H1 (cell line): ENCODE measurements around the gene ADGRF1.

ENCODE experiments used
- POLR2A ChIP-seq, 2 experiments: IDR thresholded peaks; 1 replicate in 1 of 2; 2 replicates in 1 of 2; pipeline ENCODE4 v1.6.1; 2011; ENCODE audit warnings: low read depth in 2 of 2, low read length in 2 of 2, mild to moderate bottlenecking in 2 of 2; ENCODE audit errors: control extremely low read depth in 1 of 2
- TF ChIP-seq, protein P1 (sequence below), 3 experiments: IDR thresholded peaks; 1 replicate in 2 of 3; 2 replicates in 1 of 3; pipeline versions ENCODE4 v1.5.1 to v1.6.1; 2011; ENCODE audit warnings: low read length in 3 of 3, mild to moderate bottlenecking in 3 of 3, inconsistent platforms in 2 of 3, low read depth in 1 of 3, moderate library complexity in 1 of 3; ENCODE audit not compliant: insufficient read depth in 1 of 3; ENCODE audit errors: control extremely low read depth in 1 of 3

DNA sequence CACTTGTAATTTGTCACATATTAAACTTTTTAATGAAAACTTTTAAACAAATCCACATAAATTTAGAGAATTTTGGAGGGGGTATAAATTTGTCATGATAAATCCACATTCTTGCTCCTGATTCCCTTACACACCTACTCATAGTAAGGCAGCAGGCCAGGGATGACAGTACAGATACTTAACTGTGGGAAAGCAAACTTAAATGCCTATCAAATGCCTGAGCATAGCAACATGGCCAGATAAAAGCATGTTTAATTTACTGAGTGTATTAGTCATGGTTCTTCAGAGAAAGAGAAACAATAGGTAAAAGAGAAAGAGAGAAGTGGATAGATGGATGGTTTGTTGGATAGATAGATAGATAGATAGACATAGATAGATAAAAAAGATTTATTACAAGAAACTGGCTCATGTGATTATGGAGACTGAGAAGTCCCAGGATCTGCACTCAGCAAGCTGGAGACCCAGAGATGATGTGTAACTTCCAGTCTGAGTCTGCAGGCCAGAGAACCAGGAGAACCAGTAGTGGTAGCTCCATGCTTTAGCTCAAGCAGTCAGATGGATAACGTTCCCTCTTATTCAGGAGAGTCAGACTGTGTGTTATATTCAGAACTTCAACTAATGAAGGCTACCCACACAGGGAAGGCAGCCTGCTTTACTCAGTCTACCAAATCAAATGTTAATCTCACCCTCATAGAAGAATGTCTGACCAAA lies 15.9 kb upstream of the ADGRF1 start:
- no peak for TF ChIP-seq POLR2A (IDR thresholded peaks at IDR 0.05; ENCODE audit: control extremely low read depth in 1 of 2, low read depth in 2 of 2, low read length in 2 of 2)
- TF ChIP-seq, protein P1, sequence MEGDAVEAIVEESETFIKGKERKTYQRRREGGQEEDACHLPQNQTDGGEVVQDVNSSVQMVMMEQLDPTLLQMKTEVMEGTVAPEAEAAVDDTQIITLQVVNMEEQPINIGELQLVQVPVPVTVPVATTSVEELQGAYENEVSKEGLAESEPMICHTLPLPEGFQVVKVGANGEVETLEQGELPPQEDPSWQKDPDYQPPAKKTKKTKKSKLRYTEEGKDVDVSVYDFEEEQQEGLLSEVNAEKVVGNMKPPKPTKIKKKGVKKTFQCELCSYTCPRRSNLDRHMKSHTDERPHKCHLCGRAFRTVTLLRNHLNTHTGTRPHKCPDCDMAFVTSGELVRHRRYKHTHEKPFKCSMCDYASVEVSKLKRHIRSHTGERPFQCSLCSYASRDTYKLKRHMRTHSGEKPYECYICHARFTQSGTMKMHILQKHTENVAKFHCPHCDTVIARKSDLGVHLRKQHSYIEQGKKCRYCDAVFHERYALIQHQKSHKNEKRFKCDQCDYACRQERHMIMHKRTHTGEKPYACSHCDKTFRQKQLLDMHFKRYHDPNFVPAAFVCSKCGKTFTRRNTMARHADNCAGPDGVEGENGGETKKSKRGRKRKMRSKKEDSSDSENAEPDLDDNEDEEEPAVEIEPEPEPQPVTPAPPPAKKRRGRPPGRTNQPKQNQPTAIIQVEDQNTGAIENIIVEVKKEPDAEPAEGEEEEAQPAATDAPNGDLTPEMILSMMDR (IDR thresholded peaks at IDR 0.05; ENCODE audit: control extremely low read depth in 1 of 3, insufficient read depth in 1 of 3, low read depth in 1 of 3, low read length in 3 of 3) = no peak
